Measurements from ENCODE around the gene EXOG.

DNA sequence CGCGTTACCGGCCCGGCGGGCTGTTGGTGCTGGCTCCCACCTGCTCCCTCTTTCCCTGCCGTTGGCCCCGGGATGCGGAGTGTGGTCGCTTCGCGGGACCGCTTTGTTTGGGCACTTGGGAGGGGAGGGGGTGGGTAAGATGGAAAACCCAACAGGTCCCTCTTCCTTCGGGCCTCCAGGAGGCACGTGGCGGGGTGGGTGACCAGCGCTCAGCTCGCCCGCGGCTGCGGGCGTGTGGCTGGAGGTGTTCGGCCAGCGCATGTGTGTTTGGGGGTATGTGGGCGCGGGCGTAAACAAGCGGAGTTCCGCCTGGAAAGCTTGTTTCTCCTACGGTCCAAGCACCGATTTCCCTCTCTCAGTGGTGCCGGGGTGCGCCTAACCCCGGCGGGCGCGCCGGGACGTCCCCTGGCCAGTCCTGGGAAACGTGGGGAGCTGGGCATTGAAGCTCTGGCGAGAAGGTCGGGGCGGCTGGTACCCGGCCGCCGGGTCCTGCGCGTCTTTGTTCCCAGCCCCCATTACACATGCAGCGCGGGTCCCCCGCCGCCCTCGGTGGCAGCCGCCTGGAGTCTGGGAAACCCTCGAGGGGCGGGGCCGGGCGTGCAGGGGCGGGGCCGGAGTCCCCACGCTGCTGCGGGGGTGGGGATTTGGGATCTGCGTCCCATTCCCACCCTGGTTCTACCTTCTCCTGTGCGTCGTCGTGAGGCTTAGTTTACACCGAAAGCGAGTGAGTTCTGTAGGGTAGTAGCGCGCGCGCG is 41.1 kb upstream of the EXOG start:
- TF ChIP-seq, protein P1, sequence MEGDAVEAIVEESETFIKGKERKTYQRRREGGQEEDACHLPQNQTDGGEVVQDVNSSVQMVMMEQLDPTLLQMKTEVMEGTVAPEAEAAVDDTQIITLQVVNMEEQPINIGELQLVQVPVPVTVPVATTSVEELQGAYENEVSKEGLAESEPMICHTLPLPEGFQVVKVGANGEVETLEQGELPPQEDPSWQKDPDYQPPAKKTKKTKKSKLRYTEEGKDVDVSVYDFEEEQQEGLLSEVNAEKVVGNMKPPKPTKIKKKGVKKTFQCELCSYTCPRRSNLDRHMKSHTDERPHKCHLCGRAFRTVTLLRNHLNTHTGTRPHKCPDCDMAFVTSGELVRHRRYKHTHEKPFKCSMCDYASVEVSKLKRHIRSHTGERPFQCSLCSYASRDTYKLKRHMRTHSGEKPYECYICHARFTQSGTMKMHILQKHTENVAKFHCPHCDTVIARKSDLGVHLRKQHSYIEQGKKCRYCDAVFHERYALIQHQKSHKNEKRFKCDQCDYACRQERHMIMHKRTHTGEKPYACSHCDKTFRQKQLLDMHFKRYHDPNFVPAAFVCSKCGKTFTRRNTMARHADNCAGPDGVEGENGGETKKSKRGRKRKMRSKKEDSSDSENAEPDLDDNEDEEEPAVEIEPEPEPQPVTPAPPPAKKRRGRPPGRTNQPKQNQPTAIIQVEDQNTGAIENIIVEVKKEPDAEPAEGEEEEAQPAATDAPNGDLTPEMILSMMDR (IDR thresholded peaks at IDR 0.05), result no peak
- no peak for TF ChIP-seq POLR2AphosphoS5 (IDR thresholded peaks at IDR 0.05)
- no peak for TF ChIP-seq EP300 (IDR thresholded peaks at IDR 0.05)
- no peak for TF ChIP-seq POLR2A (IDR thresholded peaks at IDR 0.05)

Data from suprapubic skin (tissue), 4 donors.